ENCODE measurements around the gene CCDC178.

GRCh38 chr18:33466822-33467221, 26.3 kb upstream of the CCDC178 start:
- no peak for TF ChIP-seq CTCF (IDR thresholded peaks at IDR 0.05; ENCODE audit: low read depth, low read length, poor library complexity, severe bottlenecking)
- no peak for TF ChIP-seq EZH2phosphoT487 (IDR thresholded peaks at IDR 0.05; ENCODE audit: borderline replicate concordance, low read length)
